Ishikawa (cell line): Measurements from ENCODE around the gene MLLT1.

Experiments
- TAF1 ChIP-seq: IDR thresholded peaks from 2 replicates; pipeline ENCODE4 v1.6.1; 2012; ENCODE audit warnings: low read depth, mild to moderate bottlenecking
- TF ChIP-seq, protein P1 (sequence below): IDR thresholded peaks from 2 replicates; pipeline ENCODE4 v1.6.1; 2012

GRCh38 chr19:6263306-6263705 lies 16.5 kb downstream of the MLLT1 start:
- TF ChIP-seq, protein P1, sequence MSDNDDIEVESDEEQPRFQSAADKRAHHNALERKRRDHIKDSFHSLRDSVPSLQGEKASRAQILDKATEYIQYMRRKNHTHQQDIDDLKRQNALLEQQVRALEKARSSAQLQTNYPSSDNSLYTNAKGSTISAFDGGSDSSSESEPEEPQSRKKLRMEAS = no peak
- TF ChIP-seq TAF1 = no peak
